Upper lobe of left lung (tissue), 4 donors: ENCODE results near the gene POFUT1.

Experiments
- EP300 ChIP-seq, 4 donors: sonication (generic); formaldehyde crosslinking; IDR thresholded peaks; one replicate each; pipeline ENCODE4 v1.5.1; 2017; ENCODE audit warnings: antibody characterized with exemption in 4 of 4, control low read depth in 2 of 4
- POLR2A ChIP-seq, 4 donors: fragments of 450-650 bp; IDR thresholded peaks; one replicate each; pipeline ENCODE4 v1.5.1; 2016 to 2017; ENCODE audit warnings: antibody characterized with exemption in 4 of 4, mild to moderate bottlenecking in 2 of 4
- TF ChIP-seq, protein P1 (sequence below), 6 experiments: fragments of 450-650 bp in 4 of 6; fragments of 200-600 bp in 2 of 6; sonication (generic) in 2 of 6; IDR thresholded peaks; one replicate each; pipeline ENCODE4 v1.5.1; 2016 to 2019; ENCODE audit warnings: antibody characterized with exemption in 6 of 6

DNA sequence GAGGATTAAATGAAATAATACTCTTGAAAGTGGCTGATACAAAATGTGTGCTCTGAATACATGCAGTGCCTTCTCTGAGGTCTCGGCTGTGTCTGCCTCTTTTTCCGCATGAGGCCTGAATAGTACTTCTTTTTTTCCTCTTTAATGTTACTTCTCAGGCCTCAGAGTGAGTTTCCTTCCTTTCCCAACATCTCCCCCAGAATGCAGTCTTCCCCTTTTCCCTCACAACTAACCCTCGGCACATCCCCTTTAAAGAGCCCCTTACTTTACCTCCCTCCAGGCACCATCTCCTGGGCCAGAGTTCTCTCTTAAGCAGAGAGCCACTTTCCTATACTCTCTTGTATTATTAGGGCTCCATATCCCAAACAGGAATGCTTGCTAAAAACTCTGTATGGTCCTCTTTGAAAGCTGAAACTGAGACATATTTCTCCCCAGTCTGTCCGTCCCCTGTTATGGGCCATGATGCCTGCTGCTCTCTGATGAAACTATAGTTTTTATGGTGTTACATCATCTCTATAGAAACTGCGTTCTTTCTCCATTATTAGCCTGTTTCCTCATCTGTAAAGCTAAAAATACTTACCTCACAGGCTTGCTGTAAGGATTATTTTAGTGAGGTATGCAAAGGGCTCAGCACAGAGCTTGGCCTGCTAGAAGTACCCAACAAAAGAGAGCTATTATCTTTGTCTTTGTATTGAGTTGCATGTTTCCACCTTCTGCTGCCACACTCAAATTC lies 2.4 kb upstream of the POFUT1 start:
- no peak for TF ChIP-seq EP300 (IDR thresholded peaks at IDR 0.05)
- TF ChIP-seq POLR2A (IDR thresholded peaks at IDR 0.05), result no peak
- TF ChIP-seq, protein P1, sequence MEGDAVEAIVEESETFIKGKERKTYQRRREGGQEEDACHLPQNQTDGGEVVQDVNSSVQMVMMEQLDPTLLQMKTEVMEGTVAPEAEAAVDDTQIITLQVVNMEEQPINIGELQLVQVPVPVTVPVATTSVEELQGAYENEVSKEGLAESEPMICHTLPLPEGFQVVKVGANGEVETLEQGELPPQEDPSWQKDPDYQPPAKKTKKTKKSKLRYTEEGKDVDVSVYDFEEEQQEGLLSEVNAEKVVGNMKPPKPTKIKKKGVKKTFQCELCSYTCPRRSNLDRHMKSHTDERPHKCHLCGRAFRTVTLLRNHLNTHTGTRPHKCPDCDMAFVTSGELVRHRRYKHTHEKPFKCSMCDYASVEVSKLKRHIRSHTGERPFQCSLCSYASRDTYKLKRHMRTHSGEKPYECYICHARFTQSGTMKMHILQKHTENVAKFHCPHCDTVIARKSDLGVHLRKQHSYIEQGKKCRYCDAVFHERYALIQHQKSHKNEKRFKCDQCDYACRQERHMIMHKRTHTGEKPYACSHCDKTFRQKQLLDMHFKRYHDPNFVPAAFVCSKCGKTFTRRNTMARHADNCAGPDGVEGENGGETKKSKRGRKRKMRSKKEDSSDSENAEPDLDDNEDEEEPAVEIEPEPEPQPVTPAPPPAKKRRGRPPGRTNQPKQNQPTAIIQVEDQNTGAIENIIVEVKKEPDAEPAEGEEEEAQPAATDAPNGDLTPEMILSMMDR (IDR thresholded peaks at IDR 0.05), result no peak
